LNCAP (cell line): Measurements from ENCODE around the gene DIPK1A.

Experiments
- CTCF ChIP-seq: fragments of 450-650 bp; IDR thresholded peaks from 2 replicates; pipeline ENCODE4 v1.5.1; 2017; ENCODE audit warnings: mild to moderate bottlenecking

DIPK1A gene

GRCh38 chr1:92792340-92792782 is 168.9 kb downstream of the DIPK1A start:
- no peak for TF ChIP-seq CTCF
